ENCODE results near the gene GBP2.

- no peak for TF ChIP-seq NCOA1 (IDR thresholded peaks at IDR 0.05; ENCODE audit: low read depth)
- no peak for TF ChIP-seq BRCA1 (IDR thresholded peaks at IDR 0.05)
- no peak for TF ChIP-seq BRCA1 (CRISPR knock-in tag; IDR thresholded peaks at IDR 0.05)
- no peak for TF ChIP-seq SMC3 (conservative IDR thresholded peaks at IDR 0.05; ENCODE audit: insufficient read depth, low read depth, low read length)
Observed at GRCh38 chr1:89146721-89147120, 20.8 kb upstream of the GBP2 start.

Measured in K562 (cell line).